ENCODE data around the gene ZDHHC9.

Gene ZDHHC9

DNA sequence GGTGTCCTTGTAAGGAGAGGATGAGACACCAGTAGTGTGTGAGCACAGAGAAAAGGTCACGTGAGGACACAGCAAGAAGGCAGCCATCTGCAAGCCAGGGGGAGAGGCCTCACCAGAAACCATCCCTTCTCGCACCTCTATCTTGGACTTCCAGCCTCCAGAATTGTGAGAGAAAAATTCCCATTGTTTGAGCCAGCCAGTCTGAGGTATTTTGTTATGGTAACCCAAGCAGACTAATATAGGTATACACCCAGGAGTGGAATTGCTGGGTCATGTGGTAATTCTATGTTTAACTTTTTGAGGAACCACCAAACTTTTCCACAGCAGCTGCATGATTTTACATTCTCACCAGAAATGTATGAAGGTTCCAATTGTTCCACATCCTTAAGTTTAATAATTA lies 25.6 kb downstream of the ZDHHC9 start:
- no peak for DNase-seq

DNA sequence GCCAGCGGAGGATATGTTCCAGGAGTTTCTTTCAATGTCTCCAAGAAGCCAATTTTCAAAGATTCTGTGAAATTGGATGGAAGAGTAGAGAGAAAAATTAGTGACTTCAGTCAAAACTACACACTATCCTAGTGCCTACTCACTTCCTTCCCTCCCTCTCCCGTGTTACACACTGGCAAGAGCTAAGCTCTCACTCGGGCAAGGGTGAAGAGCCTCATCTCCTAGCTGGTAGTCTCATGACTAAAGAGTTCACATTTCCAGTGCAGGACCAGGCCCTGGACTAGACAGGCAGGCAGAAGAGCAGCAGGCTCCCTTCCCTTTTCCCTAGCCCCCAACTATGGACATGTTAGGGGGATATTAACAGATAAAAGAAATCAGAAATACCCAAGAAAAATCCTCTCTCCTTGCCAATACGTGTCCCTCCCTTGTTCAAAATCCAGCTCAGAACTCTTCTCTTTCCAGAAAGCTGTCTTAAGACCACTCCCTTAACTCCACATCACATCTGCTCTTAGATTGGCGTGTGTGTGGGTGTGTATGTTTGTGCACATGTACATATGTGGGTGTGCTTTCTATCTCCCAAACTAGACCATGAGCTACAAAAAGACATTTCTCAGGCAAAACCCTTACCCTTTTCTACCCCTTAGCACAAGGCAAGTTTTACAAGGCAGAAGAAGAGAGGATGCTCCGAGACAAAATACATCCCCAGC lies 29.9 kb downstream of the ZDHHC9 start:
- no peak for DNase-seq

DNA sequence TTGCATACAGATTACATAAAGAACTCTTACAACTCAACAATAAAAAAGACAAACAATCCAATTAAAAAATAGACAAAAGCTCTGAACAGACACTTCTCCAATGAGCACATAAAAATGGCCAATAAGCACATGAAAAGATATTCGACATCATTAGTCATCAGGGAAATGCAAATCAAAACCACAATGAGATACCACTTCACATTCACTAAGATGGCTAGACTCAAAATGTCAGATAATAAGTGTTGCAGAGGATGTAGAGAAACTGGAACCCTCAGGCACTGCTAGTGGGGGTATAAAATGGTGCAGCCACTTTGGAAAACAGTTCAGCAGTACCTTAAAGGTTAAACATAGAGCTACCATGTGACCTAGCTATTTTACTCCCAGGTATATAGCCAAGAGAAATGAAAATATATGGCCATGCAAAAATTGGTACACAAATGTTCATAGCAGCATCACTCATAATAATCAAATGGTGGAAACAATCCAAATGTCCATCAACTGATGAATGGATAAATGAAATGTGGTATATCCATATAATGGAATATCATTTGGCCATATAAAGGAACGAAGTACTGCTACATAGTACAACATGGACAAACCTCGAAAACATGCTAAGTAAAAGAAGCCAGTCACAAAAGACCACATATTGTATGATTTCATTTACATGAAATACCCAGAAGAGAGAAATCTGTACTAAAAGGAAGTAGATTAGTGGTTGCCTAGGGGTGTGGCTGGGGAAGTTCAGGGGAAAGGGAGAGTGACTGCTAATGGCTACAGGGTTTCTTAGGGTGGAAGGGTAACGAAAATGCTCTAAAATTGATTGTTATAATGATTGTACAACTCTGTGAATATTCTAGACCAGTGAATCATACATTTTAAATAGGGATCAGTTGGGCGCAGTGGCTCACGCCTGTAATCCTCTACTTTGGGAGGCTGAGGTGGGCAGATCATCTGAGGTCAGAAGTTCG lies 34.6 kb downstream of the ZDHHC9 start:
- DNase-seq: no peak

DNA sequence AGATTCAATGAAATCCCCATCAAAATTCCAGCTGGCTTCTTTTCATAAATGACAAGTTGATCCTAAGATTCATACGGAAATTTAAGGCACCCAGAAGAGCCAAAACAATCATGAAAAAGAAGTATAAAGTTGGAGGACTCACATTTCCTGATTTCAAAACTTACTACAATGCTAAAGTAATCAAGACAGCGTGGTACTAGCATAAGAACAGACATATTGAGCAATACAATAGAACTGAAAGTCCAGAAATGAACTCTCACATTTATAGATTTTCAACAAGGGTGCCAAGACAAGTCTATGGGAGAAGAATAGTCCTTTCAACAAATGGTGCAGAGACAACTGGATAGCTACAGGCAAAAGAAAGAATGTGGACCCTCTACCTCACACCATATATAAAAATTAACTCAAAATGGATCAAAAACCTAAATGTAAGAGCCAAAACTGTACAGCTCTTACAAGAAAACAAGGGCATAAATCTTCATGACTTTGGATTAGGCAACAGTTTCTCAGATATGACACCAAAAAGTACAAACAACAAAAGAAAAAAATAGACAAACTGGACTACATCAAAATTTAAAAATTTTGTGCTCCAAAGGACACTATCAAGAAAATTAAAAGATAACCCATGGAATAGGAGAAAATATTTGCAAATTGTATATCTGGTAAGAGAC lies 35.4 kb downstream of the ZDHHC9 start:
- DNase-seq: no peak

DNA sequence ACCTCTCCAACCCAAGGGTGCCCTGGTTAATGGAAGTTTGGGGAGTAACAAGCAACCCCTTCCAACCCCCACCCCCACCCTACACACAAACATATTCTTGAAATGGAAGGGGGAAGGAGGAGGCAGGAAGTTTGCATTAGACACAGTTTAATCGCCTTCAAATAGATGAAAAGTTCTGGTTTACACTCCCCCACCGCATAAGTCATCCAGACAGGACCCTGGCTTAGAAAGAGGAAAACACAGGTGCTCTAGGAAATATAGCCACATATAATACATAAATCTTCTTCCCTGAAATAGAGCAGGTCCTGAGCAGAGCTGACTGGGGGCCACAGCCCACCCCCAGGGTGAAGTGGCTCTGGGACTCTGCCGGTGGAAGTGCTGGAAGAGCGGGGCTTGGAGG lies 38.9 kb downstream of the ZDHHC9 start:
- DNase-seq: no peak

DNA sequence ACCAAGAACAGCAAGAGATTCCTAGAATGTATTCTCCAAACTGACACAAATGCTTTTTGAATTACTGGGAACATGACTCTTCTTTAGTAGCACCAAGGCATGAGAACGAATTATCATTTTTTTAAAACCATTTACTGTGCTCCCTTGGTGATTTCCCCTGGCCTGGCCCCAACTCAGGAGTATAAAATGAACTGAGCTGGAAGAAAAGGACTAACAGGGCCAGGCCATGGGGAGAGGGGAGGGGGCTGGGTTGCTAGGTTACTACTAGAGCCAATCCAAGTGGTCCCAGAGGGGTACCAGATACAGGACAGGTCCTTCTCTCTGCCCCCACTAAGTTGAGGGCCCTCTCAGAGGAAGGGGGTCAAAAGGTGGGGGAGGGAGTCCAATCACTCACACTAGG lies 40.8 kb downstream of the ZDHHC9 start:
- no peak for DNase-seq

DNA sequence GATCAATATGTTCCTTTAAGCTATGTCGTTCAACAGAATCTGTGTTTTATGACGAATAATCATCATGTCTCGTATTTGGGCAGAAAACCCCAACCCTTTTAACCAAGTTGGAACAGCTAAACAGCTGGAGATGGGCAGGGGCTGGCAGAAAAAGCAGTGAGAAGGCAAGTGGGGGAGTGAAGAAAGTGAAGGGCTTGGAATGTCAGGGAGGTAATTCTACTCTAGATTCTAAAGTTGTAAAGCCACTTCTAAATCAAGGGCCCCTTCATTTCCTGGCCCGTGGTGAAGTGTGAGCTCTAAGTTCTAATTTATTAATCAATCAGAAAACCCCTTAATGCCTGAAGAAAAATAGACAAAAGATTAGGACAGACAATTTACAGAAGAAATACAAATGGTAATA lies 43.5 kb downstream of the ZDHHC9 start:
- DNase-seq: no peak

DNA sequence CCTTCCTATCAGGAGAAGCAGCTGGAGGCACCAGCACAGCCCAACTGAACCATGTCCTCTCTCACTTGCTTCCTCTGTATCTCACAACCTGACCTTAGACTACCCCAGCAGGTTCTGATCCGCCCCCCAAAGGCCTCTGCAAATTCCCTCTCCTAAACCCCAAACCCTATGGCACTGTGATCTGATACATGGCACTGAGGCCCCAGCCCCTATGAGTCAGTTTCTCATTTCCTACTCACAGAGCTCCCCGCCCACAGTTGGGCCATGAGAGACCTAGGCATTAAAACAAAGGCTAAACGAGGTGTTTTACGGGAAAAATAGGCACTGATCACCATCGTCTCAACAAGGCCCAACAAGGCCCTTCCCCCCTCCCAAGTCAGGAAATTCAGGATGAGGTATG lies 44.8 kb downstream of the ZDHHC9 start:
- no peak for DNase-seq

DNA sequence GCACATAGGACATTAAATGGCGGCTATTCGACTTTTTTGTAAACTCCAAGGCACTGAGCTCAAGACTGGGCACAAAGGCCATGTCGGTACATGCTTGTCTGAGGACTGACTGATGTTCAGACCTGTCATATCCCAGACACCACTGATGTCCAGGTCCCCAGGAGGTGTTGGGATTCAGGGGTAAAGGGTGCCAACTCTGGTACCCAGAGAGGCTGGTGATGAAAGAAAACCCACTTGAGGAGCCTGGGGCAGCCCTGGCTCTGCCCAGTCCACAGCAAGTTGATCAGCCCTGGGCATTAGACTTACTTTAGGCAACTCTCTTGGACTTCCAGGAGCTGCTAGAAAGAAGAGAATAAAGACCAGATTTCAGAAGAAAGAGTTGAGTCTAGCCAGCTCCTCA lies 45.2 kb downstream of the ZDHHC9 start:
- no peak for DNase-seq

DNA sequence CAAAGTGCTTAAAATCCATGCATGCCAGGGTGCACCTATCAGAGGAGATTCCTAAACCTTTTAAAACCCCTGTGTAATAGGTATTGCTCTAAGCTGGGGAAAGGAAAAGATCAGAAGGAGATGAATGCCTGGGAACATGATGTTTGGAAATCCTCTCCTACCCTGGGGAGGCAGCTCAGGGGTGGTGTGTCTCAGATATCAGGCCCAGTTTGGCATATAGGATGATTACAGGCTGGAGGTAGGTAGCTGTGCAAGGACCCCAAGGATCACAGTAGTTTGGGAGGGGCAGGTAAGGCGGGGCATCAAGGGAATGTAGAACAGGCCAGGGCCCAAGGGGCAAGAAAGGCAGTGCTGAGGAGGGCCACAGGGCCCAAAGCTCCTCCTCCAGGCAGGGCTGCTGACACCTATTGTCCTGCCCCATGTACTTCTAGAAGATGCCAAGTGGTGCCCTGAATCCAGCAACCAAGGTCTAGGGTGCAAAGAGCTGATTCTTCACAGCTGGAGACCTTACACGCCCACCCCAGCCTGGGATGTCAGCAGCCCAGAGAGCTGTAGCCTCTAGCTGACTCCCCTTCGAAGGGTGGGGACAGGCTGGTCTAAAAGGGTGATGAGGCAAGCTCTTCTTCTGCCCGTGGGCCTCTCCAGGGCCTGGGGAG lies 46.3 kb downstream of the ZDHHC9 start:
- DNase-seq: no peak

DNA sequence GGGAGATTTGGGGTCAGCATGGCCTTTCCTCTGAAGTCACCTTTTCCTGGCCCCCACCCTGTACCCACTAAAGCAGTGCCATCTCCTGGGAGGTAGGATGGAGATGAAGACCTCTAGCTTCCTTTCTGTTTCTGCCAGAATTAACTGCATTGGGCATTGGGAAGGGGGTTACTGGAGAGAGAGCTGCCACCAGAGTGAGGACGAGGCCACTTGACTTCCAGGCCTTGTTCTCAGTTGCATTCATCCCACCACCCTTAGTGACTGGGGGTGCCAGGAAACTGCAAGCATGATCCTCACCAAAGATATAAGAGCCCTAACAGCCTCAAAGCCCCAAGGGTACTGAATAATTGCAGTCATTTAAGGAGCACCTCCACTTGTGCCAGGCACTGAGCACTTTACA lies 48.1 kb downstream of the ZDHHC9 start:
- DNase-seq: no peak

DNA sequence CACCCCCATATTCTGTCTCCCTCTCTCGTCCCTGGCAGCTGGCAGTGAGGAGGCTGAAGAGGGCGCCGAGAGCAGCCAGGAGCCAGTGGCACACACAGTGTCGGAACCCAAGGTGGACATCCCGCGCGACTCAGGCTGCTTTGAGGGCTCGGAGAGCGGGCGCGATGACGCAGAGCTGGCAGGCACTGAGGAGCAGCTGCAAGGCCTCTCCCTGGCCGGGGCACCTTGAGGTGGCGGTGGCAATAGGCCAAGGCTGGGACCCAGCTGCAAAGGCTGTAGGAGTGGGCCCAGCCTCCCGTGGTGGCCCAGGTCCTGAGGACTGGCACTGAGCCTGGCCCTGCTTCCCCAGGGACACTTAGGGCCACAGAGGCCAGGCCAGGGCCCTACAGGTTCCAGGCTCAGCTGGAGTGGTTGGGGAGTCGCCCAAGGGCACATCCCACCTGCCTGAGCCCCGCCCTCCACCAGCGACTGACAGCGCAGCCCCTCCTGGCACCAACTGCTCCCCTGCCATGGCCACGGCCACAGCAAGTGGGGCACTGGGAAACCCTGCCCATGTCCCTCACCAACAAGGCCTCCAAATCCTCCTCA lies 50.0 kb downstream of the ZDHHC9 start:
- no peak for DNase-seq

DNA sequence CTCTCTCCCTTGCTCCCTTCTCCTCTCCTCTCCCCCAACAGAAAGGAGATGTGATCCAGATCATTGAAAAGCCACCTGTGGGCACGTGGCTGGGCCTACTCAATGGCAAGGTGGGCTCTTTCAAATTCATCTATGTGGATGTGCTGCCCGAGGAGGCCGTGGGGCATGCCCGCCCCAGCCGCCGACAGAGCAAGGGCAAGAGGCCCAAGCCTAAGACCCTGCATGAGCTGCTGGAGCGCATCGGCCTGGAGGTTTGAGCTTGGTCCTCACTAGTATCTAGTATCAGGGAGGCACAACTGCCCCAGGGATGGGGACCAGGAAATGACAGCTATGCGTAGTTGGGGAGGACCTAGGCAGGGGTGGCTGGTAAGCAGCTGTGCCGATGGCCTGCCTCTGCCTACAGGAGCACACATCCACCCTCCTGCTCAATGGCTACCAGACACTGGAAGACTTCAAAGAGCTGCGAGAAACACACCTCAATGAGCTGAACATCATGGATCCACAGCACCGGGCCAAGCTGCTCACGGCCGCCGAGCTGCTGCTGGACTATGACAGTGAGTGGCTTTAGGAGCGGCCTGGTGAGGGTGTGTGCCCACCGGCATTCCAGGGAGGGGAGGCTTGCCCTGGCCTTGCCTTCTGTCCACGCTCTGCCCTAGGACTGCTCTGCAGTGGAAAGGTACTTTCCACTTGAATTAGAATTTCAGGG lies 50.9 kb downstream of the ZDHHC9 start:
- no peak for DNase-seq

DNA sequence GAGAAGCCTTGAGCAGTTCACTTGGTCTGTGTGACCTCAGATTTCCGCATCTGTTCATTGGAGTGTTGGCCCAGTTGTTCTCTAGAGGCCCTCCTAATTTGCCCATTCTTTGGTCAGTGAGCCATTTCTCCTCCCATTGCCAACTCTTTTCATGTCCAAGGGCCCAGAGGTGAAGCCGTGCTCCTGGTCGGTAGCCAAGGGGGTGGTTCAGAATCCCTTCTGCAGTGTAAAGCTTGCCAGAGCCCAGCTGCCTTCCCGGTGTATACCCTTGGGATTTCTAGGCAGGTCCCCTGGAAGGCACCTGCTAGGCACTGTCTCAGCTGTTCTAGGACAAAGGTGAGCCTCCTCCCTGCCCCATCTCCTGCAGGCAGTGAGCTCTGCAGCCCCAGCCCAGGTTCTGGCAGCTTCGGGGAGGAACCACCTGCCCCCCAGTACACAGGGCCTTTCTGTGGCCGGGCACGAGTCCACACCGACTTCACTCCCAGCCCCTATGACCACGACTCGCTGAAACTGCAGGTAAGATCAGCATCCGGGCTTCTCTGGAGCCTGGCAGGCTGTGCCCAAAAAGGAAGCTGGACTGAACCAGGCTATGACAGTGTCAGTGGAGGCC lies 51.6 kb downstream of the ZDHHC9 start:
- DNase-seq: no peak

DNA sequence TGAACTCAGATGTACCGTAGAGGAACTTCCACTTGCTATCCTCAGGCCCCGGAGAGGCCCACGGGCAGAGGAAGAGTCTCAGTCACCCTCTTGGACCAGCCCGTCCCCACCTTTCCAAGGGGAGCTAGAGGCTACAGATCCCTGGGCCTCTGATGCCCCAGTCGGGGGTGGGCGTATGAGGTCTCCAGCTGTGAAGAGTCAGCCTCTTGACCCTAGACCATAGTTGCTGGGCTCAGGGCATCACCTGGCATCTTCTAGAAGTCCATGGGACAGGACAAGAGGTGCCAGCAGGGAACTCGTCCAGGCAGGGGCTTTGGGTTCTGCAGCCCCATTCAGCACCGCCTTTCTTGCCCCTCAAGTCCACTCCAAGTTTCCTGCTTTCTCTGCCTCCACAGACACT lies 52.4 kb downstream of the ZDHHC9 start:
- no peak for DNase-seq

DNA sequence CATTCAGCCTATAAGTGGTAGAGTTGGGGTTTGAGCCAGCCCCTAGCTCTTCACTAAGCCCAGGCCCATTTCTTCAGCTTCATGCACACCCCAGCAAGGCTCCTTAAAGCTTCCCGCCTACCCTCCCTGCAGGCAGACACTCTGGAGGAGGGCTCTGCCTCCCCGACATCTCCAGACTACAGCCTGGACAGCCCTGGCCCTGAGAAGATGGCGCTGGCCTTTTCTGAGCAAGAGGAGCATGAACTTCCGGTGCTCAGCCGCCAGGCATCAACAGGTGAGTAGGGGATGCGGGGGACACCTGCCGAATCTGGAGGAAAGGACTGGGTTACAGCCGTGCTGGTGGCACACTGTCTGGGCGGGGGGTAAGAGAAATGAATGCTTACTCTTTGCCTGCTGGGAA lies 52.9 kb downstream of the ZDHHC9 start:
- DNase-seq: no peak

DNA sequence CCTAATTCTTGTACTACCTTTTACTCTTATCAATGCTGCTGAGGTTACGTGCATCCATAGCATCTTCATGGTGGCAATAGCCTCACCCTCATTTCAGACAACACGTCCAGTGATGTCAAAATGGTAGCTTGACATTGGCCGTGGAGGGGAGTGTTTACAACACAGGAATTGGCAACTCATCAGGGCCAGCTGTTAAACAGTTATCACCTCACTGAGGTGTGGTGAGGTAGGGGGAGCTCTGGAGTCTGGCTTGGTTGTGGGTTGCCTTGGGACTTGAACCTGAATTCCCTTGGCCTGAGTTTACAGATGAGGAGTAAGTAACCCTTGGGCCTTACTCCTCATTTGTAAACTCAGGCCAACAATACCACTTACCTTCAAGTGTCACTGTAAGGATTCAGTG lies 53.5 kb downstream of the ZDHHC9 start:
- DNase-seq: no peak

DNA sequence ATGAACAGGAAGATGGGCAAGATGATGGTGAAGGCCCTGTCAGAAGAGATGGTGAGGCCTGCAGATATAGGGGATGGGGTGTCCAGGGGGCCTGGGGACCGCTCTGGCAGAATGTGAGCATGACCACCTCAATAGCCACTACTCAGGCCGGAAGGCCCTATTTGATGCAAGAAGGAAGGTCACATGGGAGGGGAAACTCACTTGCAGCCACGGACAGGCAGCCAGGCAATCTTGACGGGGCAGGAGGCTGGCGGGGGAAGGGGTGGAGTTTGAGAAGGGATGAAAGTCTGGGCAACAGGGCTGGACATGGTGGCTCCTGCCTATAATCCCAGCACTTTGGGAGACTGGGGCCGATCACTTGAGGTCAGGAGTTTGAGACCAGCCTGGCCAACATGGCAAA lies 55.2 kb downstream of the ZDHHC9 start:
- no peak for DNase-seq

DNA sequence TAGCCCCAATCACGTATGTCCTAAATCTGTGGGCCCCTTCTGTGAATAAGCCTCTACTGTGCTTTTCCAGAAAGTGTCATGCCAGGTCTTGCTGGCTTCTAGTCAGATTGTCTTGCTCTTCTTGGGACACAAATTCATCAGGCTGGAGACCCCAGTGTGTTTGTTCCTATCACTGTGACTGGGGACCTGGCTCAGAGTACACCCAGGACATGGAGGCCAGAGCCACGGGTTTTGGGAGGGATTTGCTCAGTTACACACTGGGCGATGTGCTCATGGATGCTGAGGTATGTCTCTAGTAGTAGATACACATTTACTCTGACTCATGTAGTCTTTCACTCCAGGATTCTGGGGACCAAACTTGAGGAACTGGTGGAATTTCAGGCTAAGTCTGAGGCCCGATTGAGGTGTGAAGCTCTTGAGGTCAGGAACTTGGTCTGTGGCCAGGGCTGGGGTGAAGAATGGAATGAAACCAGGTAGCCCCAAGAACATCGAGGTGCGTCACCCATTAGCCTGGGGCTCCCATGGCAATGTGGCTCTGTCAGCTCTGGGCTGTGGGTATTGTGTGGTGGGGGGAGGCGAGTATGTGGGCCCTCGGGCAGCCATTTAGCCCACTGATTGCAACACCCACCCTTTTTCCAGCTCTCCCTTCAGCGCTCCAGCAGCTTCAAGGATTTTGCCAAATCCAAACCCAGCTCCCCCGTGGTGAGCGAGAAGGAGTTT lies 56.2 kb downstream of the ZDHHC9 start:
- DNase-seq: no peak

DNA sequence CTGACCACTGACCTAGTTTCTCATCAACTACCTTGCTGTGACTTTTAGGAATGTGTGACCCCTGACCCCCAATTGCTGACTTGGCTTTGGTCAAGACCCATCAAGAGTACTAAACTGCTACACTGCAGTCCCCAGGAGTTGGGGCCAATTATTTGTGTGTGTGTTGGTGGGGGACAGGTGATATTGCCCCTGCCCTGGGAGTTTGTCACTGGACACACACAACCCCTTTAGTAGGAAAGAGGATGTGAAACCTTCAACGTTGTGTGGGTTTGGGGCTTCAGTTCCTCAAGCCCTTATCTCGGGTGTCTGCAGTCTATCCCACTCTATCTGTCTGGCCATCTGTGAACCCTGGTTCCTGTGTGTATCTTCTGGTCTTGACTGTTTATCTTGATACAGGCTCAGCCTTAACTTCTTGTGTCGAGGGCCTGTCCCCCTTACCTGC lies 57.5 kb downstream of the ZDHHC9 start:
- DNase-seq: no peak

Data from 8988T (cell line).